OCI-LY1 (cell line): ENCODE measurements around the gene RNF227.

Experiments used
- H2AFZ ChIP-seq: fragments of 200-600 bp; sonication (generic), shearing (Covaris generic); 2 replicates; pipeline ENCODE4 v1.6.0; 2014; ENCODE audit warnings: antibody characterized with exemption, mild to moderate bottlenecking, low read length
- H3F3A ChIP-seq: fragments of 200-600 bp; sonication (generic), shearing (Covaris generic); 2 replicates; pipeline ENCODE4 v1.6.0; 2014; ENCODE audit warnings: mild to moderate bottlenecking, antibody characterized with exemption, low read length, moderate library complexity; ENCODE audit not compliant: insufficient read depth
- H3K27ac ChIP-seq: fragments of 200-600 bp; sonication (generic); 2 replicates; pipeline ENCODE4 v1.5.1; 2014; ENCODE audit warnings: low read length, mixed run types, mild to moderate bottlenecking, low read depth; ENCODE audit not compliant: poor library complexity, severe bottlenecking
- H3K27me3 ChIP-seq: fragments of 200-600 bp; sonication (generic); 2 replicates; pipeline ENCODE4 v1.6.0; 2014; ENCODE audit warnings: antibody characterized with exemption, mild to moderate bottlenecking, low read length, moderate library complexity; ENCODE audit not compliant: insufficient read depth
- H3K36me3 ChIP-seq: fragments of 200-600 bp; sonication (generic); 2 replicates; pipeline ENCODE4 v1.6.1; 2014; ENCODE audit warnings: mild to moderate bottlenecking, antibody characterized with exemption, low read length, moderate library complexity, mixed read lengths; ENCODE audit not compliant: insufficient read depth
- H3K4me1 ChIP-seq: fragments of 200-600 bp; sonication (generic); 2 replicates; pipeline ENCODE4 v1.5.1; 2014; ENCODE audit warnings: mild to moderate bottlenecking, low read length, moderate library complexity; ENCODE audit not compliant: insufficient read depth, severe bottlenecking
- H3K4me2 ChIP-seq: fragments of 200-600 bp; sonication (generic), shearing (Covaris generic); 2 replicates; pipeline ENCODE4 v1.6.1; 2014; ENCODE audit warnings: low read length
- H3K4me3 ChIP-seq: fragments of 200-600 bp; sonication (generic); 2 replicates; pipeline ENCODE4 v1.5.1; 2014; ENCODE audit warnings: low read length, low read depth, mild to moderate bottlenecking, mixed read lengths; ENCODE audit not compliant: poor library complexity, severe bottlenecking
- H3K79me2 ChIP-seq: fragments of 200-600 bp; shearing (Covaris generic); 2 replicates; pipeline ENCODE4 v1.6.1; 2016; ENCODE audit warnings: mixed run types, low read length, mixed read lengths; ENCODE audit not compliant: insufficient read depth
- H3K9ac ChIP-seq: fragments of 200-600 bp; sonication (generic), shearing (Covaris generic); 2 replicates; pipeline ENCODE4 v1.6.1; 2014; ENCODE audit warnings: mild to moderate bottlenecking, low read length, mixed read lengths
- H3K9me2 ChIP-seq: fragments of 200-600 bp; sonication (generic), shearing (Covaris generic); 2 replicates; pipeline ENCODE4 v1.6.1; 2014; ENCODE audit warnings: low read depth, mild to moderate bottlenecking, low read length, mixed read lengths
- H3K9me3 ChIP-seq: fragments of 200-600 bp; shearing (Covaris generic); 2 replicates; pipeline ENCODE4 v1.6.1; 2014; ENCODE audit warnings: low read length, mixed read lengths
- H4K20me1 ChIP-seq: fragments of 200-600 bp; sonication (generic), shearing (Covaris generic); 2 replicates; pipeline ENCODE4 v1.6.0; 2016; ENCODE audit warnings: mild to moderate bottlenecking, low read length; ENCODE audit not compliant: insufficient read depth
- CTCF ChIP-seq: fragments of 200-600 bp; sonication (generic), shearing (Covaris generic); IDR thresholded peaks from 2 replicates; pipeline ENCODE4 v1.5.1; 2017; ENCODE audit warnings: mild to moderate bottlenecking, antibody characterized with exemption, low read length, moderate library complexity, mixed read lengths
- EZH2 ChIP-seq: fragments of 200-600 bp; sonication (generic), shearing (Covaris generic); IDR thresholded peaks from 2 replicates; pipeline ENCODE4 v1.8.0; 2017; ENCODE audit warnings: borderline replicate concordance, mixed run types, mild to moderate bottlenecking, antibody characterized with exemption, low read length, moderate library complexity, mixed read lengths

Gene RNF227

GRCh38 chr17:7894866-7895265 is 21.2 kb downstream of the RNF227 start:
- Histone ChIP-seq H3K27me3 (no peaks in the 10 kb centered on the region), H3K4me3 (no peak overlapping the region), H3F3A (no peaks in the 10 kb centered on the region), H3K79me2 (no peaks in the 10 kb centered on the region), H3K27ac (no peak overlapping the region), H3K9ac (no peak overlapping the region), H3K9me3 (no peaks in the 10 kb centered on the region), H3K9me2 (no peaks in the 10 kb centered on the region), H2AFZ (no peak overlapping the region), H3K4me1 (no peaks in the 10 kb centered on the region), H3K4me2 (no peak overlapping the region), H4K20me1 (no peaks in the 10 kb centered on the region), H3K36me3 (peaks cover 93% of the 10 kb centered on the region)
- no peak for TF ChIP-seq EZH2
- no peak for TF ChIP-seq CTCF

- no peaks in the 10 kb centered on the region for H3K79me2 ChIP-seq
- H3K9me3 ChIP-seq, result no peaks in the 10 kb centered on the region
- H3K36me3 ChIP-seq, result peaks cover 93% of the 10 kb centered on the region
- no peak for TF ChIP-seq CTCF
- TF ChIP-seq EZH2, result no peak
- H3K4me2 ChIP-seq, result no peak overlapping the region
- H3K4me3 ChIP-seq, result no peak overlapping the region
- H3K9ac ChIP-seq, result no peak overlapping the region
- no peaks in the 10 kb centered on the region for H3F3A ChIP-seq
- no peaks in the 10 kb centered on the region for H3K4me1 ChIP-seq
- no peaks in the 10 kb centered on the region for H4K20me1 ChIP-seq
- no peak overlapping the region for H3K27ac ChIP-seq
- H2AFZ ChIP-seq, result no peak overlapping the region
- H3K9me2 ChIP-seq, result no peaks in the 10 kb centered on the region
- H3K27me3 ChIP-seq, result no peaks in the 10 kb centered on the region
Measured at GRCh38 chr17:7894226-7894625, 21.9 kb downstream of the RNF227 start.

DNA sequence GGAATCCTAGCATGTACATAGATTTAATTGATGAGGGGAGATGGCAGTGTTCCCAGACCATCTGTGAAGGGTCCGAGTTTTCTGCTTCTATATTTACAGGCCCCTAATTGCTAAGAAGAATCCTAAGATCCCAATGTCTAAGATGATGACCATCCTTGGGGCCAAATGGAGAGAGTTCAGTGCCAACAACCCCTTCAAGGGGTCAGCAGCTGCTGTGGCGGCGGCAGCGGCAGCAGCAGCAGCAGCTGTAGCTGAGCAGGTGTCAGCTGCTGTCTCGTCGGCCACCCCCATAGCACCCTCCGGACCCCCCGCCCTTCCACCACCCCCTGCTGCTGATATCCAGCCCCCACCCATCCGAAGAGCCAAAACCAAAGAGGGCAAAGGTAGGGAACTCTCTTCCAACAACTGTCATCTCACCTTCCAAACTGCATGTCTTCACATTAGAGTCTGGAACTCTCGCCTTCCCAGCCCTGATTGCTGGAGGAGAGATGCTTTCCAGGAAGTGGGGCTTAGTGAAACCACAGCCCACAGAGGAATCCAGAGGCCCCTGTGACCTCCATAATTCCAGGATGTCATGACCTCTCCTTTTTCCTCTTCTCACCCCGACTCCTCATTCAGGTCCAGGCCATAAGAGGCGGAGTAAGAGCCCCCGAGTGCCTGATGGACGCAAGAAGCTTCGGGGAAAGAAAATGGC is 22.8 kb downstream of the RNF227 start:
- Histone ChIP-seq H2AFZ (no peak overlapping the region), H3K27ac (no peak overlapping the region), H3K4me1 (peaks cover 6% of the 10 kb centered on the region), H3K4me2 (no peak overlapping the region), H3K9me2 (no peaks in the 10 kb centered on the region), H3K36me3 (peaks cover 87% of the 10 kb centered on the region), H3F3A (no peaks in the 10 kb centered on the region), H4K20me1 (no peaks in the 10 kb centered on the region), H3K4me3 (no peak overlapping the region), H3K9ac (no peak overlapping the region), H3K27me3 (no peaks in the 10 kb centered on the region), H3K9me3 (no peaks in the 10 kb centered on the region), H3K79me2 (0 out of 2 replicates have a peak, but pooled peaks cover 3% of the 10 kb centered on the region)
- TF ChIP-seq CTCF (no peak), EZH2 (no peak)
